ENCODE data around the gene C3AR1. TPM values are rescaled to one million over a fixed set of nuclear protein-coding genes. Genes with fewer than 3 reads are reported as not detected.
A peak's percentile ranks its signal among the peaks of the same experiment; 100 is the strongest.

C3AR1 gene
- total RNA-seq, 1 experiment from 2014 or later: 0.09 TPM

DNA sequence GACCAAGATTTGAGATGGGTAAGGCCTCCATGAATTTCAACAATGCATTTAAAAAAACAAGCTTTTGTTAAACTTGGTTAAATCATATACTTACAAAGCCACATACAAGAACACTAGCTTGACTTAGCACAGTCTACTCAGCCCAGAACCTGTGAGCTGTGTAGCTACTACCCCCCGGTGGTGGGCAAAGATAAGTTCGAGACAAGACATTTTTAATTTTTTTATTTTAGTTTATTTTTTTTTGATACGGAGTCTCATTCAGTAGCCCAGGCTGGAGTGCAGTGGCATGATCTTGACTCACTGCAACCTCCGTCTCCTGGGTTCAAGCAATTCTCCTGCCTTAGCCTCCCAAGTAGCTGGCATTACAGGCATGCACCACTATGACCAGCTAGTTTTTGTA lies 12.2 kb upstream of the C3AR1 start:
- 0 out of 2 replicates have a peak, but pooled peaks have one; percentile 12 for ATAC-seq
- Mint-ChIP-seq H3K27ac (no peak overlapping the region), H3K27me3 (ENCODE audit: low read depth) (no peaks in the 10 kb centered on the region; the same call in 1 of the 2 replicates), H3K4me1 (peaks cover 40% of the 10 kb centered on the region), H3K4me3 (no peak overlapping the region), H3K36me3 (no peaks in the 10 kb centered on the region), H3K9me3 (no peaks in the 10 kb centered on the region)
- peak; percentile 36 for DNase-seq (ENCODE audit: low spot score)
- ChIA-PET POLR2A (interaction anchor here (0.7 kb wide), 1 partner anchor 145 kb away, joined by 3 read pairs; no protein-coding TSS in a partner anchor), CTCF (interaction anchor here (0.6 to 2.6 kb wide), 29 partner anchors 10 to 436 kb away, joined by 3 to 41 read pairs (median 4); partner anchors contain the start of gene C3AR1)
- no peak for TF ChIP-seq GRHL2 (CRISPR knock-in tag; IDR thresholded peaks at IDR 0.05; ENCODE audit: insufficient replicate concordance, severe bottlenecking)
- TF ChIP-seq ELF4 (CRISPR knock-in tag; IDR thresholded peaks at IDR 0.05; ENCODE audit: low read depth): no peak
- TF ChIP-seq, protein P1, sequence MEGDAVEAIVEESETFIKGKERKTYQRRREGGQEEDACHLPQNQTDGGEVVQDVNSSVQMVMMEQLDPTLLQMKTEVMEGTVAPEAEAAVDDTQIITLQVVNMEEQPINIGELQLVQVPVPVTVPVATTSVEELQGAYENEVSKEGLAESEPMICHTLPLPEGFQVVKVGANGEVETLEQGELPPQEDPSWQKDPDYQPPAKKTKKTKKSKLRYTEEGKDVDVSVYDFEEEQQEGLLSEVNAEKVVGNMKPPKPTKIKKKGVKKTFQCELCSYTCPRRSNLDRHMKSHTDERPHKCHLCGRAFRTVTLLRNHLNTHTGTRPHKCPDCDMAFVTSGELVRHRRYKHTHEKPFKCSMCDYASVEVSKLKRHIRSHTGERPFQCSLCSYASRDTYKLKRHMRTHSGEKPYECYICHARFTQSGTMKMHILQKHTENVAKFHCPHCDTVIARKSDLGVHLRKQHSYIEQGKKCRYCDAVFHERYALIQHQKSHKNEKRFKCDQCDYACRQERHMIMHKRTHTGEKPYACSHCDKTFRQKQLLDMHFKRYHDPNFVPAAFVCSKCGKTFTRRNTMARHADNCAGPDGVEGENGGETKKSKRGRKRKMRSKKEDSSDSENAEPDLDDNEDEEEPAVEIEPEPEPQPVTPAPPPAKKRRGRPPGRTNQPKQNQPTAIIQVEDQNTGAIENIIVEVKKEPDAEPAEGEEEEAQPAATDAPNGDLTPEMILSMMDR (IDR thresholded peaks at IDR 0.05): peak; percentile 37; the same call in 1 of the 2 replicates
- TF ChIP-seq, protein P2, sequence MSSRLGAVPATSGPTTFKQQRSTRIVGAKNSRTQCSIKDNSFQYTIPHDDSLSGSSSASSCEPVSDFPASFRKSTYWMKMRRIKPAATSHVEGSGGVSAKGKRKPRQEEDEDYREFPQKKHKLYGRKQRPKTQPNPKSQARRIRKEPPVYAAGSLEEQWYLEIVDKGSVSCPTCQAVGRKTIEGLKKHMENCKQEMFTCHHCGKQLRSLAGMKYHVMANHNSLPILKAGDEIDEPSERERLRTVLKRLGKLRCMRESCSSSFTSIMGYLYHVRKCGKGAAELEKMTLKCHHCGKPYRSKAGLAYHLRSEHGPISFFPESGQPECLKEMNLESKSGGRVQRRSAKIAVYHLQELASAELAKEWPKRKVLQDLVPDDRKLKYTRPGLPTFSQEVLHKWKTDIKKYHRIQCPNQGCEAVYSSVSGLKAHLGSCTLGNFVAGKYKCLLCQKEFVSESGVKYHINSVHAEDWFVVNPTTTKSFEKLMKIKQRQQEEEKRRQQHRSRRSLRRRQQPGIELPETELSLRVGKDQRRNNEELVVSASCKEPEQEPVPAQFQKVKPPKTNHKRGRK (CRISPR knock-in tag; IDR thresholded peaks at IDR 0.05; ENCODE audit: borderline replicate concordance): no peak
- TF ChIP-seq KAT7 (CRISPR knock-in tag; IDR thresholded peaks at IDR 0.05; ENCODE audit: borderline replicate concordance): no peak
- TF ChIP-seq, protein P3, sequence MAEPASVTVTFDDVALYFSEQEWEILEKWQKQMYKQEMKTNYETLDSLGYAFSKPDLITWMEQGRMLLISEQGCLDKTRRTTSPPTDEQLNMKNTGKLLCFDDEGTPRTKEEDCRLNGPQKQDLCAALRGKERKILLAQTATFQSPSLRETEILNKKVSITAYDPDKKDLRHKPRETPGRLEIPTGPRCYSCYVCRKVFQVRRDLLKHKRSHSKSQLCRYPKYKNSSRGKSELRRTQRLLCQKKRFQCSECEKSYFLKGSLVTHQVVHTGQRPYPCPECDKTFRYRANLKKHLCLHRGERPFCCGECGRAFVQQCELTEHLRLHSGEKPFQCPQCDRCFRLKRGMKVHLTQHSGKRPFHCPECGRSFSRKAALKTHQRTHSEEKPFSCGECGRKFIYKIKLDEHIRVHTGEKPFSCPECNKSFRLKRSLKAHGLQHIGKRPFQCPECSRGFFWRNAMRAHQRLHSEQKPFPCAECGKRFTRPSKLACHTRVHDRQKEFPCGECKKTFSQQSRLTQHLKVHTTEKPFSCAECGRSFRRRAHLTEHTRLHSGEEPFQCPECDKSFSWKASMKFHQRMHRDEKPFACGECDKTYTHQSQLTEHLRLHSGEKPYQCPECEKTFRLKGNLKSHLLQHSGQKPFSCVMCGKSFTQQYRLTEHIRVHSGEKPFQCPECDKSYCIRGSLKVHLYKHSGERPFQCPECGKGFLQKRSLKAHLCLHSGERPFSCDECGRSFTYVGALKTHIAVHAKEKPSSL (CRISPR knock-in tag; conservative IDR thresholded peaks at IDR 0.05): no peak
- TF ChIP-seq PRRX2 (CRISPR knock-in tag; IDR thresholded peaks at IDR 0.05): no peak
- TF ChIP-seq FOXP1 (CRISPR knock-in tag; IDR thresholded peaks at IDR 0.05; ENCODE audit: borderline replicate concordance): no peak

DNA sequence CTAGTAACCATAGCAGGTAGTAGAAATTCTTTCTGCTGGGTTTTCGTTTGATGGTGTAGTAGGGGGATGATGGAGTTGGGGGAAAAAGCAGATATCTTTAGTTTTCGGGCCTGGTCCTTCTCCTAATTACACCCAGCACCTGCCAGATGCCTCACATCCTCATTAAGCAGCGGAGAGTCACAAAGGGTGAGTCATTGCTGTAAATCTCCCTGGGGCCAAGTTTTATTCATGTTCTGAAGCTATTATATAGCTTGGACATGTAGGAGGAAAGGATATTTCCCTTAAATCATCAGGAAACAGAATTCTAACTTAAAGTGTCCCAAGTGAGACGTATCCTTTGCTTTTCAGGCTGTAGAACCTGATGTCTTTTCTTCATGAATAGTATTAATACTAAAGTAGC lies 11.0 kb upstream of the C3AR1 start:
- no peak for DNase-seq (ENCODE audit: low spot score)
- no peak overlapping the region for H3K4me3 Mint-ChIP-seq

More for the DNA sequence above, 11.0 kb upstream of the C3AR1 start:
- peak overlapping the region; percentile 28 for H3K27ac Mint-ChIP-seq
- no peak for ATAC-seq
- ChIA-PET POLR2A (interaction anchor here (0.6 kb wide), 1 partner anchor 122 kb away, joined by 3 read pairs; no protein-coding TSS in a partner anchor), CTCF (interaction anchor here (0.8 to 2.6 kb wide), 8 partner anchors 17 to 269 kb away, joined by 3 to 41 read pairs (median 6); no protein-coding TSS in a partner anchor)
- no peaks in the 10 kb centered on the region for H3K27me3 Mint-ChIP-seq (ENCODE audit: low read depth)
- H3K9me3 Mint-ChIP-seq: no peaks in the 10 kb centered on the region
- peaks cover 34% of the 10 kb centered on the region for H3K4me1 Mint-ChIP-seq
- no peak for TF ChIP-seq JAZF1 (CRISPR knock-in tag; IDR thresholded peaks at IDR 0.05)
- no peak for TF ChIP-seq GTF2I (CRISPR knock-in tag; conservative IDR thresholded peaks at IDR 0.05)
- no peak for TF ChIP-seq TCF7 (CRISPR knock-in tag; IDR thresholded peaks at IDR 0.05; ENCODE audit: low read depth)
- TF ChIP-seq, protein P4, sequence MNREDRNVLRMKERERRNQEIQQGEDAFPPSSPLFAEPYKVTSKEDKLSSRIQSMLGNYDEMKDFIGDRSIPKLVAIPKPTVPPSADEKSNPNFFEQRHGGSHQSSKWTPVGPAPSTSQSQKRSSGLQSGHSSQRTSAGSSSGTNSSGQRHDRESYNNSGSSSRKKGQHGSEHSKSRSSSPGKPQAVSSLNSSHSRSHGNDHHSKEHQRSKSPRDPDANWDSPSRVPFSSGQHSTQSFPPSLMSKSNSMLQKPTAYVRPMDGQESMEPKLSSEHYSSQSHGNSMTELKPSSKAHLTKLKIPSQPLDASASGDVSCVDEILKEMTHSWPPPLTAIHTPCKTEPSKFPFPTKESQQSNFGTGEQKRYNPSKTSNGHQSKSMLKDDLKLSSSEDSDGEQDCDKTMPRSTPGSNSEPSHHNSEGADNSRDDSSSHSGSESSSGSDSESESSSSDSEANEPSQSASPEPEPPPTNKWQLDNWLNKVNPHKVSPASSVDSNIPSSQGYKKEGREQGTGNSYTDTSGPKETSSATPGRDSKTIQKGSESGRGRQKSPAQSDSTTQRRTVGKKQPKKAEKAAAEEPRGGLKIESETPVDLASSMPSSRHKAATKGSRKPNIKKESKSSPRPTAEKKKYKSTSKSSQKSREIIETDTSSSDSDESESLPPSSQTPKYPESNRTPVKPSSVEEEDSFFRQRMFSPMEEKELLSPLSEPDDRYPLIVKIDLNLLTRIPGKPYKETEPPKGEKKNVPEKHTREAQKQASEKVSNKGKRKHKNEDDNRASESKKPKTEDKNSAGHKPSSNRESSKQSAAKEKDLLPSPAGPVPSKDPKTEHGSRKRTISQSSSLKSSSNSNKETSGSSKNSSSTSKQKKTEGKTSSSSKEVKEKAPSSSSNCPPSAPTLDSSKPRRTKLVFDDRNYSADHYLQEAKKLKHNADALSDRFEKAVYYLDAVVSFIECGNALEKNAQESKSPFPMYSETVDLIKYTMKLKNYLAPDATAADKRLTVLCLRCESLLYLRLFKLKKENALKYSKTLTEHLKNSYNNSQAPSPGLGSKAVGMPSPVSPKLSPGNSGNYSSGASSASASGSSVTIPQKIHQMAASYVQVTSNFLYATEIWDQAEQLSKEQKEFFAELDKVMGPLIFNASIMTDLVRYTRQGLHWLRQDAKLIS (CRISPR knock-in tag; IDR thresholded peaks at IDR 0.05; ENCODE audit: borderline replicate concordance): no peak
- TF ChIP-seq ZNF416 (CRISPR knock-in tag; IDR thresholded peaks at IDR 0.05): no peak
- TF ChIP-seq, protein P2 (CRISPR knock-in tag; IDR thresholded peaks at IDR 0.05; ENCODE audit: borderline replicate concordance): no peak
- TF ChIP-seq, protein P5, sequence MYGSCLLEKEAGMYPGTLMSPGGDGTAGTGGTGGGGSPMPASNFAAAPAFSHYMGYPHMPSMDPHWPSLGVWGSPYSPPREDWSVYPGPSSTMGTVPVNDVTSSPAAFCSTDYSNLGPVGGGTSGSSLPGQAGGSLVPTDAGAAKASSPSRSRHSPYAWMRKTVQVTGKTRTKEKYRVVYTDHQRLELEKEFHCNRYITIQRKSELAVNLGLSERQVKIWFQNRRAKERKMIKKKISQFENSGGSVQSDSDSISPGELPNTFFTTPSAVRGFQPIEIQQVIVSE (CRISPR knock-in tag; IDR thresholded peaks at IDR 0.05; ENCODE audit: borderline replicate concordance): no peak
- TF ChIP-seq, protein P1 (IDR thresholded peaks at IDR 0.05): no peak
- no peak for TF ChIP-seq ZNF138 (CRISPR knock-in tag; conservative IDR thresholded peaks at IDR 0.05)
- no peaks in the 10 kb centered on the region for H3K36me3 Mint-ChIP-seq
